ENCODE results near the gene AP2A2.
"Not testable (repeated sequence)": the region's sequence is repeated elsewhere in the genome, so short reads cannot be mapped to it uniquely, and the experiment has no call there.

Gene AP2A2

GRCh38 chr11:955154-956063 lies 29.7 kb downstream of the AP2A2 start:
- no peak for DNase-seq

GRCh38 chr11:957212-957920 lies 31.7 kb downstream of the AP2A2 start:
- no peak for DNase-seq

- no peak for DNase-seq
Observed at GRCh38 chr11:958101-958500, 32.4 kb downstream of the AP2A2 start.

DNA sequence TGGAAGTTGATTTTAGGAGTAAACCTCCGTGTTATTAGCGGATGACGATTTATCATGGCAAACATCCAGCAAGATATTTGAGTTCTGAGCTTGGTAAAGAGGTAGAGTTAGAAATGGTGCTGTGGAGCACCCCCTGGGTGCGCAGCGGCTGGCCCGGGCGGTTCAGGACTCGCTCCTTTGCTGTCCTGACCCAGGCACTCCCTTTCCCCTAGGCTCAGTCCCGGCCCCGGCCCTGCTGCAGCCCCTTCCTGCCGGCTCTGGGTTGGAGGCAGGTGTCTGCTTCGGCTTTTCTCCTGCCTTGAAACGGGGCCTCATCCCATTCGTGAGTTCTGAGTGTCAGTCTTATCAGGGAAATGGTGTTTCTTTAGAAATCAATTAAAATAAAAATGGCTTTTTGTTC lies 33.4 kb downstream of the AP2A2 start:
- no peak for DNase-seq

DNA sequence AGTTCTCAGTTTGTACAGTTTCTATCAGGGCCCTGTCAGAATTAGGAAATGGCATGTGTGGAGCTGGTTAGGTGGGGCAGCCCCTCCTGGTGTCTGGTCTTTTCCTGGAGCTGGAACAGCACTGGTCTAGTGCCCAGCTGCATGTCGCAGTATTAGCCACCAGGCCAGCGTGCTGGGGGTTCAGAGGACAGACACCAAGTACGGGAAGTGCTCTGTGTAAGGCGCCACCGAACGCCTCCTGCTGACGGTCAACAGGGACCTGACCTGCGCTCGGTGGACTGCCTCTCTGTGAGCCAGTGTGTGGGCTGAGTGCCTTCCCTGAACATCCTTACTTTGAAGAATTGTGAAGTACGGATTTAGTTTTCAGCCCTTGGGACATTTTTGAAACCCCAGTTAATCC lies 33.9 kb downstream of the AP2A2 start:
- DNase-seq: no peak

GRCh38 chr11:961310-961920 lies 35.7 kb downstream of the AP2A2 start:
- DNase-seq: not testable (repeated sequence)

DNA sequence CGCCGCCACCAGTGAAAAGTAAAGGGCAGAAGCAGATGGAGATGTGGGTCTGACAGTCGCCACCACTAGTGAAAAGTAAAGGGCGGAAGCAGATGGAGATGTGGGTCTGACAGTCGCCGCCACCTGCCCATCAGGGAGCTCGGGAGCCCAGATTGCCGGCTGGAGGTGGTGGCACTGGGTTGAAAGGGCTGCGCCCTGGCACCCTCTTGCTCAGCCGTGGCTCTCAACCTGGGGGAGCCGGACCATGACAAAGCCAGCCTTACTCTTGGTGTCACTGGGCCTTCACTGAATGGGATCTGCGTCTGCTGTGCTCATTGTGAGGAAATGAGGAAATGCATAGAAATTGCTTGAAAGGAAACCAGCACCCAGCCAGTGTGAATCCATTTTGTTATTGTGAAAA lies 36.3 kb downstream of the AP2A2 start:
- DNase-seq: no peak

GRCh38 chr11:962688-963087 lies 37.0 kb downstream of the AP2A2 start:
- DNase-seq: no peak

- no peak for DNase-seq
Observed at GRCh38 chr11:963852-964251, 38.2 kb downstream of the AP2A2 start.

DNA sequence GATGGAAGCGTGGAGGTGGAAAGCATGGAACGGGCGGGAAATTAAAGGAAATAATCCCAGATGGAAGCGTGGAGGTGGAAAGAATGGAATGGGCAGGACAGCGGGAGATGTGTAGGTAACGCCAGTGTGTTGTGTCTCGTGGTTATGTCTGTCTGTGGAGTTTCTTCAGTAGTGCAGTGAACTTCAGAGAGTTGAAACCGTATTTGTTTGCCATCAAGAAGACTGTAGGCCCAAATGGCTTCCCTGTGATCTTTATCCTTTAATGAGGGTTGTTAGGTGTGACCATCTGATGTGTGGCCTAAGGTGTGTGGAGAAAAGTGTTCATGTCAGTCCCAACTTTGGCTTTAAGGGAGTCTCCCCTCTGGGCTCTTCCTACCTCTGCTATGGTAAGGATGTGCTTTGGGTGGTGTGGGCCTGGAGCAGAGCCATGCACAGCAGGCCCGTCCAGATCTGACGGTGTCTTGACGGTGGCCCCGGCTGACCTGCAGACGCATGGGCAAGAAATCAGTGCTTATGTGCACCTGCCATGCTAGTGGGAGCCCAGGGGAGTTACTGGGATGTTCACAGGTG lies 39.6 kb downstream of the AP2A2 start:
- no peak for DNase-seq

DNA sequence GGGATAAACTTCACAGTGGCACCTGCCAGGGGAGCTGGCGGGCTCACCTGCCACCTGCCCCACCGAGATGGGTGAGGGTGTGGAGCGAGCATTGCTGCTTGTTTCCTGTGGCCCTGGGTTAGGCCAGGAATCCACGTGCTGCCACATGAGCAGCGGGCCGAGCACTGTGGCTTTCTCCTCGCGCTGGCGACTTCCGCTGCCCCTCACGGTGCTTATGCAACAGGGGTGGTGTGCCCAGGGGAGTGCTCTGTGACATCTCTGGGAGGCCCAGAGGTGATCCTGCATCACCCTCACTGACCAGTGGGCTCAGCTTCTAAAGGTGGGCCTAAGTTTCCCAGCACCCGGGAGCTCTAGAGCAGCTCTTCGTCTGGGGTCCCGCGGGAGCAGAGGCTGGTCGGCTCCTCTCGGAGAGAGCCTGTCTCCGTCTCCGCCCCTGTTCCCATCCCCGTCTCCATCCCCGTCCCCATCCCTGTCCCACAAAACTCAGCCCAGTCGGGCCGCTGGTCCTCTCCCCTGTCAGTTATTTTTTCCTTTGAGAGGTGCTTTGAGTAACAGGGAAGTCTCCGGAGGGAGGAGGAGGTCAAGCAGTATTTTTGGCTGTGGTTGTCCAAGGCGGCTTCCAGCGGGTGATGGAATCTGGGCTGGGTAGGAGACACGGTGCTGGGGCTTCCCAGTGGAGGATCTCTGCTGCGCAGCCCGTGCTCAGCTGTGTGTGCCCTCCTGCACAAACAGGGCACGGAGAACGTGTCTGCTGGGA lies 42.5 kb downstream of the AP2A2 start:
- DNase-seq: no peak

DNA sequence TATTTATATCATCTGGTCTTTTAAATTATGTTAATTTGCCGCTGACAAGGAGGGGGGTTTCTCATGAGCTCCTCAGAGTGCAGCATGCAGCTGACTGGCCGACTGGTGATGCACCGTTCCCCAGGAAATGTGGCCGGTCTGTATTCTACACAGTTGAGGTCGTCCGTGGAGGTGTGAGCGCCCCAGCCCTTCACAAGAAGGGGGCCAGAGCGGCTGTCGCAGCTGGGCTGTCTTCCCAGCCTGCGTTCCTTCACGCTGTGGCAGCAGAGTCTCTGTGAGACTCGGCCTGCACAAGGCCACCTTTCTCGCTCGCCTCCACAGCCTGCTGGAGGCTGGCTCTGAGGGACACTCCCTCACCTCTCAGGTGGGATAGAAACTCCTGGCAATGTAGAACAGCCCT lies 43.2 kb downstream of the AP2A2 start:
- DNase-seq: no peak

DNA sequence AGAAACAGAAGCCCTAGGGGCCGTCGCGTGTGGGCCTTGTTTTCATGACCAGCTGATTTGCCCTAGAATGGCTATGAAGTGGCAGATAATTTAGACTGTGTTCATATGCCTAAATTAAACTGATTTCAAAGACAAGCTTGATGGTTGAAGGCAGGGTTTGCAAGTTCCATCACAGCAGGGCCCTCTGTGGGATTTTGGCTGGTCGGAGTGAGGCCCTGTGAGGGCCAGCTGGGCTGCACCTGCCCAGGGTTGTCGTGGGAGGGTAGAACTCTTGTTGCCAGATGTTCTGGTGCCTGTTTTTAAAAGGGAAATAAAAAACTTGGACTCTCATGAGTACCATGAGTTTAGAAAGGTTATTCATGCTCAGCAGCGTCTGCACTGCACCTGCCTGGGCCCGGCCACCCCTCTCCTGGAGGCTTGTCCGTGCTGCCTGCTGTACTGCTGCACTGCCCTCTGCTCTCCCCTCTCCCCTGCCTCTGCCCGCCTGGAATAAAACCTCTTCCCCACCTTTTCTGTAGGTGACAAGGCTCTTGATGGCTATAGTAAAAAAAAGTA lies 44.1 kb downstream of the AP2A2 start:
- DNase-seq: no peak

DNA sequence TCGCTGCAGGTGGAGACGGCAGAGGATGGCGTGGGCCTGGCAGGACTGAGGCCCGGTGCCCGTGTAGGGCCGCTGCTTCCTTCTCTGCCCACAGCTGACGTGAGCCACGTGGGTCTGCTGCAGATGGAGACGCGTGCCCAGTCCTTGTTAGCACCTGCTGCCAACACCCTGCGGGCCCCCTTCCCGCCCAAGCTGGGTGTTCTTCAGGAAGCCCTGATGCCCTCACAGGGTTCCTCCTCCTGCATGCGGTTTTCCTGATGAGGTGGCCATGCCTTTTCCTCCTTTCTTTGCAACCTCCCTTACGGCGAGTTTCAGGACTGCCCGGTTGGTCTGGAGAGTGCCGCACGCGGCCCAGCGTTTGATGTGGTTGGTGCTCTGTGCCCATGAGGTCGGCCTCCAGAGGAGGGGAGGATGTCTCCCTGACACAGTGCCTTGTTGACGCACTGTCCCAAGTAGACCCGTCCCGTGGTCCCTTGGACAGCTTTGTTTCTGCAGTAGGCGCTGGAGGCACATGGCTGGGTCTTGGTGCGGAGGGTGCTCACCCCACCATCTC lies 44.7 kb downstream of the AP2A2 start:
- DNase-seq: no peak

- DNase-seq: no peak
Observed at GRCh38 chr11:971092-971690, 45.5 kb downstream of the AP2A2 start.

GRCh38 chr11:971731-972365 lies 46.2 kb downstream of the AP2A2 start:
- no peak for DNase-seq

GRCh38 chr11:972523-973211 lies 47.0 kb downstream of the AP2A2 start:
- DNase-seq: no peak

DNA sequence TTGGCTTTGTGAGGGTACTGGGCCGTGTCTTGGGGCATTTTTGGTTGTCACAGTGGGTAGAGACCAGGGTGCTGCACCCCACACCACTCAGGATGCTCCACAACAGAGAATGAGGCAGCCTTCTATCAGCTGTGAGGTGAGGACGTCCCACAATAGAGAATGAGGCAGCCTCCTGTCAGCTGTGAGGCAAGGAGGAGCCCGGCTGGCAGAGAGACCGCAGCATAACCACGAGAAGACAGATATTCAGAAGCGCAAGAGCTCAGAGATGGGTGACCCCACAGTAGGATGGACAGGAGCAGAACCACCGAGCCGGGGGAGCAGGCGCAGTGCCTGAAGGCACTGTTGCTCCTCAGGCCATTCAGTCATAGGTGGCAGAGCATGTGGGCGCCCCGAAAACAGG lies 47.6 kb downstream of the AP2A2 start:
- no peak for DNase-seq

GRCh38 chr11:975376-975775 lies 49.7 kb downstream of the AP2A2 start:
- not testable (repeated sequence) for DNase-seq

DNA sequence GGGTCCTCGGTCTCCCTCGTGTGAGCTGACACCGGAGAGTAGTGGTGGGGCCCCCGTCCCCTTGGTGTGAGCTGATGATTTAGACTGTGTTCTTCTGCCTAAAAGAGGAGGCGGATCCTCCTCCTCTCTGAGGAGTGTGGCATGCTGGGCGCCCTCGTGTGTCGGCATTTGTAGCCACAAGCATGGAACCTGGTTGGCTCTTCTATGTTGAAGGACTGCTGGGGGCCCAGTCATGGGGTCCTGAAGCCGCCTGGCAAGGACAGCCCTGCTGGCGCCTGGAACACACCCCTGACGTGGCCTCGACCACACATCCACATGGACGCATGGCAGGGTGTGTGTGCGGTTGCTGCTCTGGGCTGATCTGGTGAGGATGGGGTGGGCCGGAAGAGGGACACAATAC lies 50.2 kb downstream of the AP2A2 start:
- DNase-seq: no peak

Data from activated CD4-positive, alpha-beta T cell treated with anti-CD3 and anti-CD28 coated beads for 1 hour (primary cell).